Activated T-cell treated with anti-CD3 and anti-CD28 coated beads for 48 hours (primary cell): ENCODE results near the gene PDE6C.

Source experiments
- DNase-seq: peaks from one replicate; pipeline ENCODE4 v3.0.0-alpha.2; 2020; ENCODE audit warnings: low read depth

Gene PDE6C

DNA sequence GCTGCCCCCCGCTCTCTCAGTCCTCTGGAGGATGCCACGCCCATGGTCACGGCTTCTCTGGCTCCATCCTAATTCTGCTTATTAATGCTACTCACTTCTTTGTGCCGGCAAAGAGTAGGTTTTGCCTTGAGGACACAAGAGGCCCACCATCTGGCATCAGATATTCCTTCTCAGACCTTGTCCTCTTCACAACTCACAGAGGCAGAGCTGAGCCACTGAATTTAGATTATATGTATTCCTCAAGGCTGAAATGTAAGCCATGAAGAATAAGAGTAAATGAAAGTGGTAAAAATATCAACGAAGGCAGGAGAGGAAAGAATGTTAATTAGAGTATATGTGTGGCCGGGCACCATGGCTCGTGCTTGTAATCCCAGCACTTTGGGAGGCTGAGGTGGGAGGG, 17.8 kb upstream of the PDE6C start:
- no peak for DNase-seq

DNA sequence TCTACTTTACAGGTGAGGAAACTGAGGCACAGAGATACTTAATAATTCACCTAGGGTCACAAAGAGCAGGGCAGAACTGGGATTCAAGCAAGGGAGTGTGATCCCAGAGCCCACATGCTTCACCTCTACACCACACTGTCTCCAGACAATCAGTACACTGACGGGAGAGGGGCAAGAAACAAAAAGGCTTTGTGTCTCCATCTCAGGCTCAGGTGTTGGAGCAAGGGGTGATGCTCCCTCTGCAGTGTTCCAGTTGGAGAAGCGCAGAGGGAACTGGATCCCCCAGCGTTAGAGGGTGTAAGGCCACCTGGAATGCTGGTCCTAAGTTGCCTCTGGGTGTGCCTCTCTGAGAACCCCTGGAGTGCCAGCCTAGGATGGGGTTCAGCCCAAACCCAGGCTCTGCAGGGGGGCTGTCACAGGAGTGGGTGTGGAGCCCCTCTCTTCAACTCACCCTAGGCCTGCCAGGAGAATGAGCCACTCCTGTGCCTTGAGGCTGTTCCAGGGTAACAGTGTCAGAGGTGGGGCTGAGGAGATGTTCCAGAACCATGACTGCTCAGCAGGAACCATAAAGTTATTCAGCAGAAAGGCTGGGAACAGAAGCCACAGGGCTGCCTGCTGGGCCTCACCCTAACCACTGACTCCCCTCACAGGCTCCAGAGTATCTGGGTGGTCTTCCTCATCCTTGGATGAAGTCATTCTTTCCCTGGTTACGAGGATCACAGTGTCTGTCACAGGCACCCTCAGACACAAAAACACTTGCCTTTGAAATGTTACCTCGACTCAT, 16.8 kb upstream of the PDE6C start:
- DNase-seq, result no peak

DNA sequence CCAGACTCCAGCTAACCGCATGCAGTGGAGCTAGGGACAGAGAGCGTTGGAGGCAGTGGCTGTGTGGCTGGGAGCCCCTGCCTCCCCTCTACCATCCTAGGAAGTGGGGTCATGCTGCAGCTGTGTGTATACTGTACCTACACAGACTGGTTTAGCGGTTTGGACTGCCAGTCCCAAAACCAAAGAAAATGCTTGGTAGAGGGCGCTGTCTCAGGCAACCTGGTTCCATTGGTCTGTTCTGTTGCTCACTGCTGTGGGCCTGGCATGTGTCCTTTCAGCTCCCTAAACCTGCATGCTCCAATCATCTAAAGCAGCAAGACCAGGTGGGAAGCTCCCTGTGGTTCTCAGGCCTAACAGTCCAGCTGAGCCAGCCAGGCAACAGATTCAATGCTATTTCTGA, 15.8 kb upstream of the PDE6C start:
- no peak for DNase-seq

DNA sequence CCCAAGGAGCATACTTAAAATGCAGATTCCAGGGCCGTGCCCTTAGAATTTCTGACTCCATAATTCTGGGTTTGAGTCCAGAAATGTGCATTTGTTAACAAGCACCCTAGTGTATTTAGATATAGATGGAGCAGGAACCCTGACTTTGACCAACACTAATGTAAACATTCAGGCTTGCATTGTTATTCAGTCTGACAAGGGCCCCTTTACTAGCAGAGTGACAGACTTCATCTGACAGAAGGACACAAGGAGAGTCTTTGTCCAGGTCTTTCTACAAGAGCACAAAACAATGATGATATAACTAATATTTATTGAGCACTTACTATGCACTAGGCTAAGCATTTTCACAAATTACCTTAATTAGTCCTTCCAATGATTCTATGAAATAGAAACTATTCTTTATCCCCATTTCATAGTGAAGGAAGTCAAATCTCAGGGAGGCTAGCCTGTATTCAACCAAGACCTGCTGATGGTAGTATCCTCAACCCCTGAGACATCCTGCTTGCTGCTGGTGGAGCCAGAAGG, 15.2 kb upstream of the PDE6C start:
- DNase-seq, result no peak

DNA sequence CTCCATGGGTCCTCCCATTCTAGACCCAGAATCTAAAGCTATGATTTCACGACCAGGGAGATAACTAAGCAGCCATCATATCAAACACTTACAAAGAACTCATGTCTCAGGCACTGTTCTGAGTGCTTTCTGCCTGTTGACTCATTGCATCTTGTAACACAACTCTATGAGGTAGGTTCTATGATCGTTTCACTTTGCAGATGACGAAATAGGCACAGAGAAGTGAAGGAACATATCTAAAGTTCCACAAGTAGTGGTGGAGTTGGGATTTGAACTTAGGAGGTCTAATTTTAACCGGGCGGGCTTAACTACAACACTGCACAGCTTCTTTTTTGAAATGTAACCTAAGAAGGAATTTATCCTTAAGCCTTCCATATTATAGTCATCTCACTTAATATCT, 14.2 kb upstream of the PDE6C start:
- no peak for DNase-seq

DNA sequence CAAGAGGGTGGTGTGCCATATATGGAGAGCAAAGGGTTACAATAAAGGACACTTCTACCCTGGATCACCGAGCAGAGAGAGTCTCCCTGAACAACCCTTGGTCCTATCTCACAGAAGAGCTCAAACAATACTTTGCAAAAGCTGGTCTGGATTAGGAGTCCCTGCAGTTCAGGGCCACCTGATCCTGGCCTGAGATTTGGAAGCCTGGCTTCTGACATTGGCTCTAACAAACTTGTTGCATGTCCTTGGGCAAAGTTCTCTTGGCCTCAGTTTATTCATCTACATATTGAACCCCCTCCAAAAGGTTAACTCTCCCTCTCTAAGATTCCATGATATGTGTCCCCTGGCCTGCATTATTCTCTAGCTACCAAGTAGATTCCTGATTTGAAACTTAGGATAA, 13.0 kb upstream of the PDE6C start:
- no peak for DNase-seq

DNA sequence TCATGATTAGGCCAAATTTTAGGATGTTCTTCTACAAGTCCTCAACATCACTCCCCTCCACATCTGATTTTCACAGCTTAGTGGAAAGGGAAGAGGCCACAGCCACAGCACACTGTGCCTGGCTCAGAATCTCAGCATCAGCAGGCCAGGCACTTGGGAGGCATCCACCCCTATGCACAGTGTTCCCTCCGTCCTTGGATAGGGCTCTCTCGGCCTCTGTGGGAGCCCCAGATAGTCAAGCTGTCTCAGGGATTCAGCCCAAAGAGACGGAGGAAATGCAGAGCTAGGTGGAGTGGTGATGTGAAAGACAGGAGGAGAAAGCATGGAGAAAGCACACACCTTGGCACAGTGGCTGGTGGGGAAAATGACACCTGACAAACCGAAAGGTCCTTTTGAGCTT, 12.6 kb upstream of the PDE6C start:
- DNase-seq, result no peak

DNA sequence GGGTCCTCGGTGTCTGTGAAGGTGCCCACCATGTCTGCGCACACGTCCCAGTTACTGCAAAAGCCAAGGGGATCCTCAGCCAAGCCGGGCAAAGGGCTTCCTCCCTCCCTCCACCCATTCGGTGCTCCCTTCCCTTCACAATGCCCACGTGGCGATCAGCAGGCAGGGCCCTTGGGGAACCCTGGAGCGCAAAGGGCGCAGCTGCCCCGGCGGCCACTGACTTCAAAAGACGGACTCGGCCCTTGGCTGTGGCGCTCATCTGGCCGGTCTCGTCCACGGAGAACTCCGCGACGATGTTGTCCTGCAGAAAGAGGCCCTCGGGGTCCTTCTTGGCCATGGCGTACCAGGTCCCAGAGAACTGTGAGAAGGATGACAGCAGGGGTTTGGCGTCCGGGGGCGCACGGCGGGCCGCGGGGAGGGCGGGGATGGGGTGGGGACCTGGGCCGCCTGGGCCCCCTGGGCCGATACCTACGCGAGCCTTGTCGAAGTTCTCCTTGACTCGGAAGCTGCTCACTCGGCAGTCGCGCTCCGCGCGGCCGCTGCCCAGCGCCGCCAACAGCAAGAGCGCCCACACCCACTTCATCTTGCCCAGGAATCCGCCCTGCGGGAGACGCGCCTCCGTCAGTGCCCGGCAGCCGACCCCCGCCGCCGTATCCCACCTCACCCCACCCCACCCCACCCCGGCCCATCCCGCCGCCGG, 11.7 kb upstream of the PDE6C start:
- DNase-seq, result no peak

DNA sequence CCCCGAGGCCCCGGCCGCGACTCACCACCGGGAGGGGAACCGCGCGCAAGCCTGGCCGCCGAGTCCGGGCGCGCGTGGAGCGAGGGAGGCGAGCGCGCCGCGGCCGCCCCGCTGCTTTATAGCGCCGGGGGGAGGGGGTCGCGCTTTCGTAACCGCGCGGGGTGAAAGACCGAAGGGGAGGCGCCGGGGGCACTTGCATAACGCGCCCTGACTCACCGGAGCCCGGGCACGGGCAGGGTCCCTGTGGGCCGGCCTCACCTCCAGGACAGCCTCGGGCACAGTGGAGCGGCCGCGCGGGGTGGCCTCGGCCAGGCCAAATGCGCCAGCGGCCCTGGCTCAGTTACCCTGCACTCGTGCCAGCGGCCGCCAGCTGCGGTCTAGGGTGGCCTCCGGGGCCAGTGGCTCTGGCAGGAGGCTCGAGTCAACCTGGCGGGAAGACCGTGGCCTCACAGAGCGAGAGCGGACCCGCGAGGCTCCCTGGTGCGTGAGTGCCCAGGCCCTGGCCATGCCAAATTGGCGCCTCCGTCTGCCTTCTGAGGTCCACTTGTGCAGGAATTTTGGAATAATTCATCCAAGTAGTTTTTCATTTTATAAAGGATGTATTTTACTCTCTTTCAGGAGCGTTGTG, 11.1 kb upstream of the PDE6C start, which contains the start of gene RBP4:
TSS of gene RBP4 (minus strand) at position 90 of the 628 bp plus-strand sequence. CDS start 207 bp downstream, outside the sequence.
- DNase-seq, result no peak

DNA sequence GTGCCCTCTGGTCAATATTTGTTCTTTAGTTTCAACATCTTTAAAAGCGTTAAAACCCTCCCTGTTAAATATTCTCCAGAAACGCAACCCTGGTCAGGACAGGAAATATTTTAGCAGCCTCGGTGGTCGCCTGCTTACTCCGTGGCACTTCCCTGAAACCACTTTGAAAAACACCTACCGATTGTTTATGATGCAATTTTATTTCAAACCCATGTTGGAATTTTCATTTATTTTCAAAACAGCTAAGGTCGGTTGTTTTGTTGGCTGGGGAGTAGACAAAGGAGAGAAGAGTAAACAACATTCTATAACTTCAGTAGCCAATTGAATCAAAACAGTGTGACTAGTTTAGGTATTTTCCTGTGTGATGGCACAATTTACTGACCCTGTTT, 10.6 kb upstream of the PDE6C start:
- no peak for DNase-seq

DNA sequence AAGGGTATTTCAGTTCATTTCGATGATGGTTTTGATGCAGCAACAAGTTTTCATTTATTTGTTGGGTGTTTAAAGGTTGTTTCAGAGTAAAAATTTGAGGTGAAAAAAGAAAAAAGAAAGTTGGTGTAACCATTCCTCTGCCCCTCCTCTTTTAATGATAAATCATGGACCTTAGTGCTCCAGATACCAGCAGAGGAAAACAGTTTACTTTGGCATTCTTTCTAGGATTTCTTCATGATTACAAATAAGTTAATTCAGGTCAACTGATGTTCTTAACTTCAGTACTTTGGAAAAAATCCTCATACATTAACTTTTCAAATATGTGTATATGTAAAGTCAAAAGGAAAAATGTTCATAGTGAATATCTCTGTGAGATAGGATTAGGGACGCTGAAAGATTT, 9.3 kb upstream of the PDE6C start:
- DNase-seq, result no peak

DNA sequence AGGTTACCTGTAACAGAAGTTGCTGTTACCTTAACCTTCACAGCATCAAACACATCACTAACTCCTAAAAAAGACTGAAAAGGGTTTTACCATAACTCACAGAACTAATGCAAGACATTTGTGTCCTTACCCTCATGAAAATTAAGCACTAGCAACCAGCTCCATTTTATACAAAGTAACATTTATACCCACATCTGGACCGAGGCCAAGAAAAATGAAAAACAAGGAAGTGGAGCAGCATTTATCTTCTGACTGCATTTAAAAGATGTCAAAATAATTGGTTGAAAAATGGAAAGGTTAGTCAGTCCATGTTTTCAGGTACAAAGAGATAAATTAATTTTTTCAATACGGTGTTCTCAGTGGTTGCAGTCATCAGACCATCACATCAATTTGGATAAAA, 8.2 kb upstream of the PDE6C start:
- DNase-seq, result no peak

DNA sequence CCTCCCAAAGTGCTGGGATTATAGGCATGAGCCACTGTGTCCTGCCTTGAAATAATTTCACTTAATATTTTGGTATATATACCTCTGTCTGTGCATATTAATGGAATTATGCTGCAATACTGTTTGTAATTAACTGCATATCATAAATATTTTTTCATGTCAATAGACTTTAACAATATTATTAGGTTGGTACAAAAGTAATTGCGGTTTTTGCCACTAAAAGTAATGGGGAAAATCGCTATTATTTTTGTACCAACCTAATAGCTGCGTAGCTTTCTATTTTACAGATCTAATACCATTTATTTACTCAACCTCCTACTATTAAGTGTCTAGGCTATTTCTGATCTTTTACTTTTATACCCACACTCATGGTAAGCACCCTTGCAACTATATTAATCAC, 3.9 kb upstream of the PDE6C start:
- DNase-seq, result no peak

DNA sequence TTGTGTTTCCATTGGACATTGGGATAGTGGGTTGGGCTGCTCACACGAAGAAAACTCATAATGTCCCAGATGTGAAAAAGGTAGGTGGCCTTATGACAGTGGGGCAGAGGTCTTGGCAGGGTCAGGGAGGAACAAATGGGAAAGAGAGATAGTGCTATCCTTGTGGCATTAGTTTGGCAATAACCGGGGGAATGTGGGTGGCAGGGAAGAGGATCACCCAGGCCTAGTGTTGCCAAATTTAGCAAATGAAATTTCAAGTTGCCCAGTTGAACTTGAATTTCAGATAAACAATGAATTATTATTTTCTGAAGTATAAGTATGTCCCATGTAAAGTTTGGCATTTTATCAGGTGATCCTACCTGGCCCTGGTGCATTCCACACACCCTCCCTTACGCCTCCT, 789 bp downstream of the PDE6C start:
- no peak for DNase-seq

DNA sequence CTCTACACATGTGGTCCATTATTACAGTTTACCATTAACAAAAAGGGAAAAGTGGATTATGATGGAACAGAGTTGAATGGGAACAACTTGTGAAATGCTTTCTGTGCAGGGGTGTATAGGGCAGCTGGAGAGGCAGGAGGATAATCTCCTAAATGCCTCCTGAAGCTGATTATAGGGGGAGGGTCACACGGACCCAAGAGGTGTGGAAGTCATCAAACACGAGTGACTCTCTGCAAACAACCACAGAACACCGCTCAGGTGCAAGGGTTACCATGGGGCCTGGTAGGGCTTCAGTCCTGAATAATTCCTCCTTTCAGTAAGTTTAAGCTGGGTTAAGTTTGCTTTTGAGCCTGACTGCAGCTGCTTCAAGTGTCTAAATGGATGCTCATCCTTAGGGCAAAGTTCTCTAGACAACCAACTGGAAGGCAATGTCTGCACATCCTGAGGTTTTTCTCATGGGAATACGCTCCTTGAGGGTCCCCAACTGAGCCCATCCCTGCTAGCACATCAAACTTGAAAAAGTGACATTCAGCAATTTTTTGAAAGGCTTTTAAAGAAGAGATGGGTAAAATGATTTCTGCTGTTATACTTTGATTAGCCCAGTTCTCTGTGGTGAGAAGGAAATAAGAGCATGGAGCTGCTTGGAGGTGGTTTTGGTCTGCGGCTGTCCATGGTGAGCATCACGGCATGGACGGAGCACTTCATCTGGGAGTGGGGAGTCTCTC, 1.9 kb downstream of the PDE6C start:
- DNase-seq, result no peak

DNA sequence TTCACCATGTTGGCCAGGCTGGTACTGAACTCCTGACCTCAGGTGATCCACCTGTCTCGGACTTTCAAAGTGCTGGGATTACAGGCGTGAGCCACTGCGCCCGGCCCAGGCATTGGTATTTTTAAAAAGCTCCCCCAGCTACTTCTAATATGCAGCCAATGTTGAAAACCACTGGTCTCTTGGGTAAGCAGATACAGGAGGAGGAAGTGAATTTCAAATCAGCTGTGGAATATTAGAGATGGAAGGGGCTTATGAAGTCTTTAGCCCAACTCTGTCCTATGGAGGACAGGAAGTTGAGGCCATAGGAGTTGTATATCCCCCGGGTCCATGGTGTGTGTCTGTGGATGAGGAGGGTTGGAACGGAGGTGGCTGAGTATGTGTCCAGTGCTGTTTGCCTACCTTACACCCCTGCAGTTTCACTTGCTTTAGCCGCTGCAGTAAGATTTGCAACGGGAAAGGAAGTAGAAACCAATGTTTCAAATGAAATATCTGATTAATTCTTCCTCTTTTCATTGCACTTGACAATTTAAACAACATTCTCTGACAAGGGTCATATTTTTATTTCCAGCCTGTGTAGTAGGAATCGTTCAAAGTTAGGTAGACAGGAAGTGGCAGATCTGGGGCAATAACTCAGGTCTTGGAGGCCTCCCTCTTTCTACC, 3.4 kb downstream of the PDE6C start:
- DNase-seq, result no peak

DNA sequence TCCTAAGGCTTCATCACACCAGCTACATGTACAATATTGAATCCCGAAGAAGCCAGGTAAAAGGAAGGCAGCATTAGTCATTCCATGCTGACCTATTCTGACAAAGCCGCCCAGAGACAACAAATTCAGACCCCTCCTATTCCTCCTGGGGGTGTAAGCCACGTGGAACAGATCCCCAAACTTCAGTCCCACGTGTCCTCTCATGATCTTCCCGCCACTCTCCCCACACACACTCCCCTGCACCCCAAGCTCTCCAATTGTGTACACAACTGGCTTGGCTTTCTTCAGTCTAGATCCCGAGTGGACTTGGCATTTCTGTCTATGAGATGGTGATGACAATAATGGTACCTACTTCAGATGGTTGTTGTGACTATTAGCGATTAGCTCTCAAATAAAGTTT, 8.6 kb downstream of the PDE6C start:
- DNase-seq, result no peak

DNA sequence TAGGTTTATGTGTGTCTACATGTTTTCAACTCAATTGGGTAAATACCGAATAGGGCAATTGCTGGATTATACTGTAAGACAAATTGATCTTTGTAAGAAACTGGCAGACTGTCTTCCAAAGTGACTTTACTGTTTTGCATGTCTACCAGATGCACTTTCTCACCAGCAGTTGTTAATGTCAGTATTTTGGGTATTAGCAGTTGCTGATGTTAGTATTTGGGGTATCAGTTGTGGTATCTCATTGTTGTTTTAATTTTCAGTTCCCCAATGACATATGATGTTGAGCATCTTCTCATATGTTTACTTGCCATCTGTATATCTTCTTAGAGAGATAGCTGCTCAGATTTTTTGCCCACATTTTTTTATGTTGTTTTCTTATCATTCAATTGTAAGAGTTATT, 10.6 kb downstream of the PDE6C start:
- no peak for DNase-seq

DNA sequence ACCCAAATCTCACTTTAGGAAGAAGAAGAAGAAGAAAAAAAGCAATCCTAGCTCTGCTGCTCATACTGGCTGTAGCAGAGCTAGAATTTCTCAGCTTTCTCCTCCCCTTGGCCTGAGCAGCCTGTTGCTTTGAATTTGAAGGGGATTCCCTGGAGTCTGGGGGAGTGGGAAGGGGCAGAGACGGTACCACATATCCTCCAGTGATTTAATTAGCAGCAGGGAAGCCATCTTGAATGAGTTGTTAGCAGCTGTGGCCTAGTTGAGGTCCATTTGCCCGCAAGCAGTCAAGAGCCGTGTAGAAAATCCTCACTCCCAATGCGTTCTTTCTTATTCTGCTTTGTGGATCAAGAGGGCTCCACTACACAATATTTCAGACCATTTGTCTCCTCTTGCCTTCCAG, 16.5 kb downstream of the PDE6C start:
- no peak for DNase-seq

DNA sequence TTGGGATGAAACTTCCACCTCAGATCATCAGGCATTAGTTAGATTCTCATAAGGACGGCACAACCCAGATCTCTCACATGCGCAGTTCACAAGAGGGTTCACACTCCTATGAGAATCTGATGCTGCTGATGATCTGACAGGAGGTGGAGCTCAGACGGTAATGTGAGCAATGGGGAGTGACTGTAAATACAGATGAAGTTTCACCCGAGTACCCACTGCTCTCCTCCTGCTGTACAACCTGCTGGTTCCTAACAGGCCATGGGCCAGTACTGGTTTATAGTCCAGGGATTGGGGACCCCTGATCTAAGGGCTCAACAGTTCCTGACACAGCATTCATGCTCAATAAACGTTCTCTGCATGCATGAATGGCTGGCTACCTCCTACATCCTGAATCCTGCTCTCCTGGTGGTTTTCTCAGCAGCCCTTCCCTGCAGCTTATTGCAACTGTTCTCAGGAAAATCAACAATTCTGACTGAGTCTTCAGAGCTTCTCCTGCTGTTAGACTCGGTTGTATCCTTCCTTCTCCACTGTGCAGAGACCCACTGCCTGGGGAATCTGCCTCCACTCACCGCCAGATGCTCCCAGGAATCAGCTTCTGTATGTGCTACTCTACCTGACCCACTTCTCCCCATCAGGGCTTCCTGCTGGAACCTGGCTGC, 17.4 kb downstream of the PDE6C start:
- DNase-seq, result no peak
